DOHH2 (cell line): ENCODE measurements around the gene PI16.

Source experiments
- H3F3A ChIP-seq: fragments of 200-600 bp; sonication (generic), shearing (Covaris generic); 2 replicates; pipeline ENCODE4 v1.6.0; 2016; ENCODE audit warnings: antibody characterized with exemption, mild to moderate bottlenecking; ENCODE audit not compliant: control insufficient read depth, insufficient read depth
- H3K27ac ChIP-seq: fragments of 200-600 bp; sonication (generic); 2 replicates; pipeline ENCODE4 v1.5.1; 2014; ENCODE audit warnings: low read depth, mild to moderate bottlenecking, low read length, moderate library complexity
- H3K27me3 ChIP-seq: fragments of 200-600 bp; sonication (generic); 2 replicates; pipeline ENCODE4 v1.6.1; 2014; ENCODE audit warnings: mild to moderate bottlenecking, low read length, mixed read lengths; ENCODE audit not compliant: control insufficient read depth
- H3K36me3 ChIP-seq: fragments of 200-600 bp; sonication (generic); 2 replicates; pipeline ENCODE4 v1.6.1; 2014; ENCODE audit warnings: mild to moderate bottlenecking, low read length, moderate library complexity, mixed read lengths; ENCODE audit not compliant: control insufficient read depth
- H3K4me1 ChIP-seq: fragments of 200-600 bp; sonication (generic); 2 replicates; pipeline ENCODE4 v1.6.1; 2014; ENCODE audit warnings: mild to moderate bottlenecking, low read length, mixed read lengths; ENCODE audit not compliant: control insufficient read depth
- H3K4me2 ChIP-seq: fragments of 200-600 bp; sonication (generic); 2 replicates; pipeline ENCODE4 v1.6.0; 2014; ENCODE audit warnings: mild to moderate bottlenecking, low read length, moderate library complexity
- H3K4me3 ChIP-seq: fragments of 200-600 bp; sonication (generic); 2 replicates; pipeline ENCODE4 v1.5.1; 2014; ENCODE audit warnings: mild to moderate bottlenecking, low read length, mixed read lengths
- H3K79me2 ChIP-seq: fragments of 200-600 bp; sonication (generic); 2 replicates; pipeline ENCODE4 v1.6.1; 2014; ENCODE audit warnings: mild to moderate bottlenecking, low read length, mixed read lengths; ENCODE audit not compliant: control insufficient read depth
- H3K9me2 ChIP-seq: fragments of 200-600 bp; sonication (generic); replicated peaks from 2 replicates; pipeline ENCODE4 v1.6.1; 2014; ENCODE audit warnings: mild to moderate bottlenecking, low read length, mixed read lengths; ENCODE audit not compliant: control insufficient read depth
- H3K9me3 ChIP-seq: fragments of 200-600 bp; sonication (generic); 2 replicates; pipeline ENCODE4 v1.6.1; 2014; ENCODE audit warnings: antibody characterized with exemption, low read length, mixed read lengths; ENCODE audit not compliant: control insufficient read depth, insufficient read depth
- H4K20me1 ChIP-seq: fragments of 200-600 bp; sonication (generic); 2 replicates; pipeline ENCODE4 v1.6.0; 2014; ENCODE audit warnings: low read depth, mild to moderate bottlenecking, antibody characterized with exemption, low read length, moderate library complexity; ENCODE audit not compliant: control insufficient read depth, insufficient read depth
- CTCF ChIP-seq: fragments of 200-600 bp; sonication (generic); IDR thresholded peaks from one replicate; pipeline ENCODE4 v1.5.1; 2014; ENCODE audit warnings: antibody characterized with exemption, mild to moderate bottlenecking, low read depth, low read length; ENCODE audit not compliant: poor library complexity, severe bottlenecking
- EZH2phosphoT487 ChIP-seq: fragments of 200-600 bp; sonication (generic); IDR thresholded peaks from 2 replicates; pipeline ENCODE4 v1.6.1; 2017; ENCODE audit warnings: borderline replicate concordance, mild to moderate bottlenecking, antibody characterized with exemption, low read length, moderate library complexity, mixed read lengths

PI16 gene

GRCh38 chr6:36927691-36928546 is 26.6 kb upstream of the PI16 start:
- TF ChIP-seq CTCF (no peak), EZH2phosphoT487 (no peak)

GRCh38 chr6:36928547-36928918 is 26.0 kb upstream of the PI16 start:
- Histone ChIP-seq H3K4me3 (no peak overlapping the region), H3K27ac (no peak overlapping the region), H3K4me1 (no peaks in the 10 kb centered on the region), H3K9me3 (no peaks in the 10 kb centered on the region), H3K79me2 (no peaks in the 10 kb centered on the region), H3K36me3 (no peaks in the 10 kb centered on the region; the same call in 1 of the 2 replicates), H3F3A (no peaks in the 10 kb centered on the region), H4K20me1 (no peaks in the 10 kb centered on the region; the same call in 1 of the 2 replicates), H3K27me3 (no peaks in the 10 kb centered on the region), H3K4me2 (no peak overlapping the region), H3K9me2 (no peaks in the 10 kb centered on the region)
- no peak for TF ChIP-seq CTCF

More at GRCh38 chr6:36927691-36928546, 26.6 kb upstream of the PI16 start:
- H3K36me3 ChIP-seq, result no peaks in the 10 kb centered on the region; the same call in 1 of the 2 replicates
- no peaks in the 10 kb centered on the region; the same call in 1 of the 2 replicates for H4K20me1 ChIP-seq
- no peaks in the 10 kb centered on the region for H3K27me3 ChIP-seq
- H3K79me2 ChIP-seq, result no peaks in the 10 kb centered on the region
- H3K9me3 ChIP-seq, result no peaks in the 10 kb centered on the region
- no peaks in the 10 kb centered on the region for H3K9me2 ChIP-seq
- H3K4me2 ChIP-seq, result no peak overlapping the region
- no peaks in the 10 kb centered on the region for H3F3A ChIP-seq
- no peak overlapping the region for H3K4me3 ChIP-seq
- H3K27ac ChIP-seq, result no peak overlapping the region
- no peaks in the 10 kb centered on the region for H3K4me1 ChIP-seq

GRCh38 chr6:36929152-36929551 is 25.4 kb upstream of the PI16 start:
- Histone ChIP-seq H3K36me3 (no peaks in the 10 kb centered on the region; the same call in 1 of the 2 replicates), H3K79me2 (no peaks in the 10 kb centered on the region), H3K9me2 (no peaks in the 10 kb centered on the region), H3K9me3 (no peaks in the 10 kb centered on the region), H3K4me1 (no peaks in the 10 kb centered on the region), H3K4me3 (no peak overlapping the region), H3K4me2 (no peak overlapping the region), H3K27me3 (no peaks in the 10 kb centered on the region), H4K20me1 (no peaks in the 10 kb centered on the region; the same call in 1 of the 2 replicates), H3K27ac (no peak overlapping the region), H3F3A (no peaks in the 10 kb centered on the region)
- TF ChIP-seq CTCF (no peak), EZH2phosphoT487 (no peak)
